ENCODE measurements around the gene DNAJC2. TPM values are rescaled to one million over a fixed set of nuclear protein-coding genes. Genes with fewer than 3 reads are reported as not detected.

Gene DNAJC2
- total RNA-seq, 1 experiment from 2014 or later = 71.6 TPM

GRCh38 chr7:103301441-103301840 lies 43.1 kb downstream of the DNAJC2 start:
- no peaks in the 10 kb centered on the region for H3K9me3 ChIP-seq
- intact Hi-C loops (cut with micrococcal nuclease; ENCODE audit: unreplicated experiment) = no loop called here
- TF ChIP-seq CTCF (IDR thresholded peaks at IDR 0.05; ENCODE audit: insufficient read depth in 1 of 2, low read depth in 1 of 2, low read length in 1 of 2, severe bottlenecking in 1 of 2, unreplicated experiment in 1 of 2) = no peak
- CTCF ChIA-PET = no interaction called here
- Mint-ChIP-seq H3K4me1 (ENCODE audit: low read depth, unreplicated experiment) (no peaks in the 10 kb centered on the region), H3K4me3 (ENCODE audit: unreplicated experiment) (no peak overlapping the region), H3K9me3 (ENCODE audit: unreplicated experiment) (no peaks in the 10 kb centered on the region), H3K36me3 (ENCODE audit: insufficient read depth, unreplicated experiment) (peaks cover 74% of the 10 kb centered on the region), H3K27ac (ENCODE audit: unreplicated experiment) (no peak overlapping the region), H3K27me3 (ENCODE audit: insufficient read depth, unreplicated experiment) (no peaks in the 10 kb centered on the region)
- H3K4me1 ChIP-seq = peaks cover 4% of the 10 kb centered on the region; the same call in 1 of the 2 replicates
- DNase-seq = no peak
- no peak overlapping the region for H3K4me3 ChIP-seq (ENCODE audit: low read depth, low read length)
- peaks cover 2% of the 10 kb centered on the region; the same call in 1 of the 2 replicates for H3K36me3 ChIP-seq (ENCODE audit: control insufficient read depth, insufficient read depth, low read length)
- POLR2A ChIA-PET = no interaction called here
- no peaks in the 10 kb centered on the region for H3K27me3 ChIP-seq (replicated peaks; ENCODE audit: control insufficient read depth, insufficient read depth, low read length)
- BruUV-seq (replicated peaks) = no TSS peak

DNA sequence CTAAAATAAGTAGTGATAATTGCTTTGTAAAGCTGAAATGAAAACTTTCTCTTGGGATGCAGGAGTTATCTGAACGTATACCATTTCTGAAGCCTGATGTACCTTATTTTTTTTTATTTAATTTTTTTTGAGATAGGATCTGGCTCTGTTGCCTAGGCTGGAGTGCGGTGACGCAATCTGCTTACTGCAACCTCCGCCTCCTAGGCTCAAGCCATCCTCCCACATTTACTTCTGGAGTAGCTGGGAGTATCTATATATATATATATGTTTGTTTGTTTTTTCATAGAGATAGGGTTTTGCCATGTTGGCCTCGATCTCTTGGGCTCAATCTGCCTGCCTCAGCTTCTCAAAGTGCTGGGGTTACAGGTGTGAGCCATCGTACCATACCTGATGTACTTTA lies 44.9 kb downstream of the DNAJC2 start:
- intact Hi-C loops (cut with micrococcal nuclease; ENCODE audit: unreplicated experiment) = no loop called here
- Mint-ChIP-seq H3K9me3 (ENCODE audit: unreplicated experiment) (no peaks in the 10 kb centered on the region), H3K27me3 (ENCODE audit: insufficient read depth, unreplicated experiment) (no peaks in the 10 kb centered on the region), H3K27ac (ENCODE audit: unreplicated experiment) (no peak overlapping the region), H3K4me1 (ENCODE audit: low read depth, unreplicated experiment) (no peaks in the 10 kb centered on the region), H3K36me3 (ENCODE audit: insufficient read depth, unreplicated experiment) (peaks cover 63% of the 10 kb centered on the region), H3K4me3 (ENCODE audit: unreplicated experiment) (no peak overlapping the region)
- no TSS peak for BruUV-seq (replicated peaks)
- no peak for DNase-seq
- Histone ChIP-seq H3K27me3 (replicated peaks; ENCODE audit: control insufficient read depth, insufficient read depth, low read length) (no peaks in the 10 kb centered on the region), H3K9me3 (no peaks in the 10 kb centered on the region), H3K4me3 (ENCODE audit: low read depth, low read length) (no peak overlapping the region), H3K36me3 (ENCODE audit: control insufficient read depth, insufficient read depth, low read length) (peaks cover 2% of the 10 kb centered on the region; the same call in 1 of the 2 replicates), H3K4me1 (peaks cover 4% of the 10 kb centered on the region; the same call in 1 of the 2 replicates)
- TF ChIP-seq CTCF (IDR thresholded peaks at IDR 0.05; ENCODE audit: insufficient read depth in 1 of 2, low read depth in 1 of 2, low read length in 1 of 2, severe bottlenecking in 1 of 2, unreplicated experiment in 1 of 2) = no peak
- ChIA-PET CTCF (no interaction called here), POLR2A (no interaction called here)

DNA sequence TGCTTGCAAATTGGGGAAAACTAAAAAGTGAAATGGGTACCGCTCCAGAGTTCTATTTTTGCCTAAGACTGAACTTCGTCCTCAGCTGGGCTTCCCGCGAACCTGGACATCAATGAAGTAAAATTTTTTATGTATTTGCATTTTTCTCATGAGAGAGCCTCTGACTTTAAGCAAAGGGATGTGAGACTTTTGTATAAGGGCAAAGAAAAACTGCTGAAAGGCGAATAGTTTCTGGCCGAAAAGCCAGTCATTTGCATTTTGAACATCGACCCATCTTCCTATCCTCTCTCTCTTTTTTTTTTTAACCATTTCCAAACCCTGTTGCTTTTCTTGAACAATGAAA lies 46.8 kb downstream of the DNAJC2 start:
- no peaks in the 10 kb centered on the region for H3K27me3 Mint-ChIP-seq (ENCODE audit: insufficient read depth, unreplicated experiment)
- no TSS peak for BruUV-seq (replicated peaks)
- Histone ChIP-seq H3K27me3 (replicated peaks; ENCODE audit: control insufficient read depth, insufficient read depth, low read length) (no peaks in the 10 kb centered on the region), H3K4me1 (peaks cover 4% of the 10 kb centered on the region; the same call in 1 of the 2 replicates), H3K4me3 (ENCODE audit: low read depth, low read length) (peak overlapping the region; percentile 88), H3K9me3 (no peaks in the 10 kb centered on the region), H3K36me3 (ENCODE audit: control insufficient read depth, insufficient read depth, low read length) (peaks cover 2% of the 10 kb centered on the region; the same call in 1 of the 2 replicates)
- ChIA-PET CTCF (interaction anchor here (0.7 kb wide), 1 partner anchor 94 kb away, joined by 3 read pairs; no protein-coding TSS in a partner anchor), POLR2A (no interaction called here)
- no peak for TF ChIP-seq CTCF (IDR thresholded peaks at IDR 0.05; ENCODE audit: insufficient read depth in 1 of 2, low read depth in 1 of 2, low read length in 1 of 2, severe bottlenecking in 1 of 2, unreplicated experiment in 1 of 2)
- peaks cover 45% of the 10 kb centered on the region for H3K36me3 Mint-ChIP-seq (ENCODE audit: insufficient read depth, unreplicated experiment)
- H3K9me3 Mint-ChIP-seq (ENCODE audit: unreplicated experiment) = no peaks in the 10 kb centered on the region
- intact Hi-C loops (cut with micrococcal nuclease; ENCODE audit: unreplicated experiment) = loop anchor here (1.0 kb wide), 2 partner anchors 46 to 109 kb away; partner anchors contain the start of gene DNAJC2
- peak overlapping the region; percentile 82 for H3K4me3 Mint-ChIP-seq (ENCODE audit: unreplicated experiment)
- DNase-seq = no peak
- H3K27ac Mint-ChIP-seq (ENCODE audit: unreplicated experiment) = peak overlapping the region; percentile 76
- H3K4me1 Mint-ChIP-seq (ENCODE audit: low read depth, unreplicated experiment) = no peaks in the 10 kb centered on the region
